Mesendoderm (in vitro differentiated cells): Measurements from ENCODE around the gene KRTAP19-3.

Experiments
- DNase-seq: peaks from one replicate; pipeline ENCODE4 v3.0.0; 2013
- H2AK5ac ChIP-seq: 2 replicates; pipeline ENCODE4 v1.6.1; 2013; ENCODE audit warnings: low read length, inconsistent platforms
- H2BK120ac ChIP-seq: 2 replicates; pipeline ENCODE4 v1.6.1; 2013; ENCODE audit warnings: low read depth, mild to moderate bottlenecking, low read length, moderate library complexity, mixed read lengths
- H2BK15ac ChIP-seq: replicated peaks from 2 replicates; pipeline ENCODE4 v1.6.1; 2013; ENCODE audit warnings: low read depth, mild to moderate bottlenecking, moderate library complexity
- H2BK5ac ChIP-seq: 2 replicates; pipeline ENCODE4 v1.6.1; 2013; ENCODE audit warnings: low read length, inconsistent platforms
- H3K18ac ChIP-seq: 2 replicates; pipeline ENCODE4 v1.6.1; 2013; ENCODE audit warnings: mild to moderate bottlenecking, low read length, mixed read lengths
- H3K23ac ChIP-seq: one replicate; pipeline ENCODE4 v1.6.1; 2013; ENCODE audit warnings: low read length
- H3K27ac ChIP-seq: 2 replicates; pipeline ENCODE4 v1.5.1; 2013; ENCODE audit warnings: low read depth, mild to moderate bottlenecking, inconsistent platforms, low read length, moderate library complexity
- H3K27me3 ChIP-seq: 2 replicates; pipeline ENCODE4 v1.6.1; 2013; ENCODE audit warnings: low read length, control low read depth, mild to moderate bottlenecking, inconsistent platforms; ENCODE audit not compliant: insufficient read depth, poor library complexity
- H3K36me3 ChIP-seq: 2 replicates; pipeline ENCODE4 v1.6.1; 2013; ENCODE audit warnings: low read length, inconsistent platforms; ENCODE audit not compliant: control insufficient read depth, insufficient read depth
- H3K4ac ChIP-seq: one replicate; pipeline ENCODE4 v1.6.1; 2013; ENCODE audit warnings: low read depth, mild to moderate bottlenecking, low read length, moderate library complexity
- H3K4me1 ChIP-seq: 2 replicates; pipeline ENCODE4 v1.6.1; 2013; ENCODE audit warnings: low read depth, low read length, inconsistent platforms; ENCODE audit not compliant: control insufficient read depth
- H3K4me2 ChIP-seq: 2 replicates; pipeline ENCODE4 v1.6.1; 2013; ENCODE audit warnings: low read length
- H3K4me3 ChIP-seq: 2 replicates; pipeline ENCODE4 v1.5.1; 2013; ENCODE audit warnings: mild to moderate bottlenecking, low read length
- H3K56ac ChIP-seq: one replicate; pipeline ENCODE4 v1.6.1; 2013; ENCODE audit warnings: low read length
- H3K79me1 ChIP-seq: 2 replicates; pipeline ENCODE4 v1.6.1; 2013; ENCODE audit warnings: low read length, inconsistent platforms
- H3K79me2 ChIP-seq: 2 replicates; pipeline ENCODE4 v1.6.1; 2013; ENCODE audit warnings: mild to moderate bottlenecking, low read length; ENCODE audit not compliant: control insufficient read depth, insufficient read depth
- H3K9ac ChIP-seq: 2 replicates; pipeline ENCODE4 v1.6.1; 2013; ENCODE audit warnings: low read length, inconsistent platforms
- H4K5ac ChIP-seq: one replicate; pipeline ENCODE4 v1.6.1; 2013; ENCODE audit warnings: low read length
- H4K8ac ChIP-seq: one replicate; pipeline ENCODE4 v1.6.1; 2013; ENCODE audit warnings: low read depth, mild to moderate bottlenecking, control low read depth, low read length, moderate library complexity
- WGBS: extraction: QIAGEN DNeasy Blood & Tissue Kit; methylation state at CpG from one replicate; pipeline ENCODE4 v1.1.7; 2013; ENCODE audit warnings: low lambda C conversion rate, missing lambda C conversion rate; ENCODE audit not compliant: insufficient coverage; ENCODE audit errors: extremely low coverage; 5-methylcytosine and 5-hydroxymethylcytosine counted together

KRTAP19-3 gene

GRCh38 chr21:30487336-30487735 is 4.5 kb downstream of the KRTAP19-3 start, which contains the start of gene KRTAP19-2:
TSS of gene KRTAP19-2 (minus strand) at chr21:30487436. CDS start at chr21:30487348, 88 bp downstream.
- no peak for DNase-seq
- Histone ChIP-seq H3K18ac (no peak within 1 kb of the TSS), H3K4ac (no peak within 1 kb of the TSS), H2AK5ac (no peak within 1 kb of the TSS), H2BK15ac (no peak within 1 kb of the TSS), H3K79me1 (no peaks in the 10 kb centered on the region), H4K5ac (no peak within 1 kb of the TSS), H3K36me3 (no peaks in the 10 kb centered on the region), H2BK120ac (no peak within 1 kb of the TSS), H3K4me2 (no peak within 1 kb of the TSS), H3K56ac (no peak within 1 kb of the TSS), H3K4me3 (no peak within 1 kb of the TSS), H3K27me3 (no peaks in the 10 kb centered on the region), H2BK5ac (no peak within 1 kb of the TSS), H3K23ac (no peak within 1 kb of the TSS), H3K79me2 (no peaks in the 10 kb centered on the region), H4K8ac (no peak within 1 kb of the TSS), H3K4me1 (no peaks in the 10 kb centered on the region), H3K27ac (no peak within 1 kb of the TSS), H3K9ac (no peak within 1 kb of the TSS)
- no CpG with 5 or more reads among the region's 2 CpGs for WGBS

- Histone ChIP-seq H4K8ac (no peak overlapping the region), H2BK5ac (no peak overlapping the region), H3K56ac (no peak overlapping the region), H2BK120ac (no peak overlapping the region), H3K27ac (no peak overlapping the region), H3K79me2 (no peaks in the 10 kb centered on the region), H3K4me1 (no peaks in the 10 kb centered on the region), H3K79me1 (no peaks in the 10 kb centered on the region), H3K9ac (no peak overlapping the region), H4K5ac (no peak overlapping the region), H3K27me3 (no peaks in the 10 kb centered on the region), H3K36me3 (no peaks in the 10 kb centered on the region), H3K18ac (no peak overlapping the region), H3K4me2 (no peak overlapping the region), H3K4ac (no peak overlapping the region), H3K23ac (no peak overlapping the region), H3K4me3 (no peak overlapping the region), H2AK5ac (no peak overlapping the region), H2BK15ac (no peak overlapping the region)
- DNase-seq, result no peak
- no CpG with 5 or more reads among the region's 2 CpGs for WGBS
These were observed 5.6 kb downstream of the KRTAP19-3 start for GRCh38 chr21:30486180-30486579.

- no peaks in the 10 kb centered on the region for H3K79me2 ChIP-seq
- WGBS, result no CpG with 5 or more reads among the region's 2 CpGs
These were observed 9.7 kb downstream of the KRTAP19-3 start for GRCh38 chr21:30482130-30482529.

GRCh38 chr21:30480145-30480544 is 11.7 kb downstream of the KRTAP19-3 start, which contains the start of gene KRTAP19-1:
TSS of gene KRTAP19-1 (minus strand) at chr21:30480367. CDS start at chr21:30480317, 50 bp downstream.
- no peak within 1 kb of the TSS for H2BK5ac ChIP-seq
- H4K5ac ChIP-seq, result no peak within 1 kb of the TSS
- H3K36me3 ChIP-seq, result no peaks in the 10 kb centered on the region
- no peak for DNase-seq
- no peak within 1 kb of the TSS for H3K4me3 ChIP-seq
- H2BK15ac ChIP-seq, result no peak within 1 kb of the TSS
- no peaks in the 10 kb centered on the region for H3K79me1 ChIP-seq
- no peak within 1 kb of the TSS for H3K18ac ChIP-seq
- H3K4me2 ChIP-seq, result no peak within 1 kb of the TSS
- no peak within 1 kb of the TSS for H2BK120ac ChIP-seq
- H3K27ac ChIP-seq, result no peak within 1 kb of the TSS
- no peak within 1 kb of the TSS for H3K9ac ChIP-seq
- H3K79me2 ChIP-seq, result no peaks in the 10 kb centered on the region
- H4K8ac ChIP-seq, result no peak within 1 kb of the TSS
- no peak within 1 kb of the TSS for H2AK5ac ChIP-seq
- H3K4me1 ChIP-seq, result no peaks in the 10 kb centered on the region
- no CpG with 5 or more reads among the region's 7 CpGs for WGBS
- no peak within 1 kb of the TSS for H3K23ac ChIP-seq
- no peaks in the 10 kb centered on the region for H3K27me3 ChIP-seq
- no peak within 1 kb of the TSS for H3K4ac ChIP-seq
- H3K56ac ChIP-seq, result no peak within 1 kb of the TSS

More at GRCh38 chr21:30482130-30482529, 9.7 kb downstream of the KRTAP19-3 start:
- H3K4ac ChIP-seq, result no peak overlapping the region
- H2BK15ac ChIP-seq, result no peak overlapping the region
- H3K27ac ChIP-seq, result no peak overlapping the region
- no peak overlapping the region for H2BK5ac ChIP-seq
- no peak overlapping the region for H3K23ac ChIP-seq
- no peaks in the 10 kb centered on the region for H3K4me1 ChIP-seq
- H3K18ac ChIP-seq, result no peak overlapping the region
- no peak overlapping the region for H2BK120ac ChIP-seq
- no peak overlapping the region for H3K9ac ChIP-seq
- H2AK5ac ChIP-seq, result no peak overlapping the region
- H4K8ac ChIP-seq, result no peak overlapping the region
- DNase-seq, result no peak
- no peak overlapping the region for H3K4me3 ChIP-seq
- no peak overlapping the region for H4K5ac ChIP-seq
- H3K4me2 ChIP-seq, result no peak overlapping the region
- no peaks in the 10 kb centered on the region for H3K36me3 ChIP-seq
- H3K27me3 ChIP-seq, result no peaks in the 10 kb centered on the region
- H3K56ac ChIP-seq, result no peak overlapping the region
- H3K79me1 ChIP-seq, result no peaks in the 10 kb centered on the region

GRCh38 chr21:30479259-30479658 is 12.6 kb downstream of the KRTAP19-3 start:
- Histone ChIP-seq H4K5ac (no peak overlapping the region), H2BK120ac (no peak overlapping the region), H2AK5ac (no peak overlapping the region), H3K23ac (no peak overlapping the region), H2BK15ac (no peak overlapping the region), H3K36me3 (no peaks in the 10 kb centered on the region), H3K27ac (no peak overlapping the region), H3K4ac (no peak overlapping the region), H3K4me3 (no peak overlapping the region), H2BK5ac (no peak overlapping the region), H3K79me1 (no peaks in the 10 kb centered on the region), H3K4me2 (no peak overlapping the region), H3K9ac (no peak overlapping the region), H3K56ac (no peak overlapping the region), H3K27me3 (no peaks in the 10 kb centered on the region), H3K4me1 (no peaks in the 10 kb centered on the region), H3K18ac (no peak overlapping the region), H4K8ac (no peak overlapping the region), H3K79me2 (no peaks in the 10 kb centered on the region)
- DNase-seq, result no peak
- WGBS, result no CpG with 5 or more reads among the region's 4 CpGs

- Histone ChIP-seq H3K4ac (no peak overlapping the region), H2AK5ac (no peak overlapping the region), H3K36me3 (no peaks in the 10 kb centered on the region), H4K5ac (no peak overlapping the region), H4K8ac (no peak overlapping the region), H2BK5ac (no peak overlapping the region), H3K27ac (no peak overlapping the region), H3K4me2 (no peak overlapping the region), H3K9ac (no peak overlapping the region), H3K79me1 (no peaks in the 10 kb centered on the region), H3K4me3 (no peak overlapping the region), H3K23ac (no peak overlapping the region), H3K18ac (no peak overlapping the region), H3K4me1 (no peaks in the 10 kb centered on the region), H2BK120ac (no peak overlapping the region), H3K79me2 (no peaks in the 10 kb centered on the region), H3K56ac (no peak overlapping the region), H2BK15ac (no peak overlapping the region), H3K27me3 (no peaks in the 10 kb centered on the region)
- no CpG with 5 or more reads among the region's 3 CpGs for WGBS
- no peak for DNase-seq
These were observed 13.8 kb downstream of the KRTAP19-3 start for GRCh38 chr21:30478004-30478403.
